HepG2 (cell line): ENCODE measurements around the gene GRAMD1A. TPM values are rescaled to one million over a fixed set of nuclear protein-coding genes. Genes with fewer than 3 reads are reported as not detected.
A peak's percentile ranks its signal among the peaks of the same experiment; 100 is the strongest.

Source experiments
- BCL6 ChIP-seq: IDR thresholded peaks from 2 replicates; pipeline ENCODE4 v1.6.1; 2016; ENCODE audit warnings: missing genetic modification reagents, missing compliant biosample characterization
- CEBPG ChIP-seq: IDR thresholded peaks from 2 replicates; pipeline ENCODE4 v1.6.1; 2016
- CREB1 ChIP-seq, 2 experiments: fragments of 450-650 bp in 1 of 2; IDR thresholded peaks; 2 replicates each; pipeline ENCODE4 v1.6.1; 2016 to 2017; ENCODE audit warnings: control low read depth in 1 of 2, mild to moderate bottlenecking in 1 of 2, missing compliant biosample characterization in 1 of 2, missing genetic modification characterization in 1 of 2
- FOXA3 ChIP-seq: IDR thresholded peaks from 2 replicates; pipeline ENCODE4 v1.6.1; 2016; ENCODE audit warnings: missing genetic modification reagents, missing compliant biosample characterization
- GABPA ChIP-seq, 2 experiments: IDR thresholded peaks; 2 replicates each; pipeline ENCODE4 v1.6.1; 2011 to 2016; ENCODE audit warnings: low read depth in 2 of 2, low read length in 1 of 2, missing biosample characterization in 1 of 2, missing genetic modification characterization in 1 of 2
- PHF5A ChIP-seq: IDR thresholded peaks from one replicate; pipeline ENCODE4 v1.6.1; 2018; ENCODE audit warnings: low read depth, missing genetic modification reagents; ENCODE audit not compliant: unreplicated experiment
- SMARCC2 ChIP-seq: fragments of 450-650 bp; IDR thresholded peaks from 2 replicates; pipeline ENCODE4 v1.6.1; 2017; ENCODE audit warnings: antibody characterized with exemption, mild to moderate bottlenecking
- YEATS2 ChIP-seq: sonication (generic); formaldehyde crosslinking; IDR thresholded peaks from 2 replicates; pipeline ENCODE4 v1.4.0; 2020; ENCODE audit warnings: missing genetic modification reagents, borderline replicate concordance
- ZBTB38 ChIP-seq: sonication (generic); formaldehyde crosslinking; IDR thresholded peaks from 2 replicates; pipeline ENCODE4 v1.5.1; 2020; ENCODE audit warnings: mild to moderate bottlenecking, missing genetic modification reagents
- ZFY ChIP-seq: sonication (generic); formaldehyde crosslinking; IDR thresholded peaks from 2 replicates; pipeline ENCODE4 v1.4.0; 2020; ENCODE audit warnings: missing genetic modification reagents
- ZNF496 ChIP-seq: sonication (generic); formaldehyde crosslinking; IDR thresholded peaks from 2 replicates; pipeline ENCODE4 v1.8.1; 2023; ENCODE audit warnings: mild to moderate bottlenecking, moderate library complexity, missing genetic modification reagents; ENCODE audit not compliant: insufficient replicate concordance
- ZNF572 ChIP-seq: sonication (generic); formaldehyde crosslinking; IDR thresholded peaks from 2 replicates; pipeline ENCODE4 v1.5.1; 2020; ENCODE audit warnings: mild to moderate bottlenecking, missing genetic modification reagents
- ZNF891 ChIP-seq: sonication (generic); formaldehyde crosslinking; IDR thresholded peaks from 2 replicates; pipeline ENCODE4 v1.5.0; 2020; ENCODE audit warnings: mild to moderate bottlenecking, missing genetic modification reagents
- polyA plus RNA-seq, 8 experiments: library from polyadenylated mRNA; depleted of rRNA in 3 of 8; stranded (reverse) in 7 of 8; unstranded in 1 of 8; fragments of >200 nt; fragmentation: Illumina TruSeq in 4 of 8; extraction: Trizol in 4 of 8; gene quantifications; 2 replicates each; pipeline versions ENCODE4 v1.2.1 to v1.2.3, GENCODE V29; 2011 to 2016; ENCODE audit warnings: low read depth in 4 of 8, missing spikeins in 1 of 8, mixed read lengths in 1 of 8; ENCODE audit not compliant: insufficient read depth in 1 of 8
- total RNA-seq, 5 experiments: library from RNA; depleted of rRNA; stranded (reverse); fragments of >200 nt; fragmentation: Illumina TruSeq; extraction: Trizol; gene quantifications; 2 replicates each; pipeline ENCODE4 v1.2.3, GENCODE V29; 2016; ENCODE audit warnings: low read depth in 1 of 5
- TF ChIP-seq, protein P1 (sequence below): sonication (generic); formaldehyde crosslinking; IDR thresholded peaks from 2 replicates; pipeline ENCODE4 v1.8.1; 2023; ENCODE audit warnings: mild to moderate bottlenecking, inconsistent platforms, moderate library complexity, missing genetic modification reagents, borderline replicate concordance
- TF ChIP-seq, protein P2 (sequence below): sonication (generic); formaldehyde crosslinking; IDR thresholded peaks from 2 replicates; pipeline ENCODE4 v1.4.0; 2020; ENCODE audit warnings: mild to moderate bottlenecking, missing genetic modification reagents
- TF ChIP-seq, protein P3 (sequence below): IDR thresholded peaks from 2 replicates; pipeline ENCODE4 v1.6.1; 2012; ENCODE audit warnings: low read length, improper control_type of control experiment

Gene GRAMD1A
- total and polyA plus RNA-seq, 2 of the 13 experiments (the other 11 are each of a cell fraction or from before 2014, with no cell fraction given): 14.7 to 181 TPM

DNA sequence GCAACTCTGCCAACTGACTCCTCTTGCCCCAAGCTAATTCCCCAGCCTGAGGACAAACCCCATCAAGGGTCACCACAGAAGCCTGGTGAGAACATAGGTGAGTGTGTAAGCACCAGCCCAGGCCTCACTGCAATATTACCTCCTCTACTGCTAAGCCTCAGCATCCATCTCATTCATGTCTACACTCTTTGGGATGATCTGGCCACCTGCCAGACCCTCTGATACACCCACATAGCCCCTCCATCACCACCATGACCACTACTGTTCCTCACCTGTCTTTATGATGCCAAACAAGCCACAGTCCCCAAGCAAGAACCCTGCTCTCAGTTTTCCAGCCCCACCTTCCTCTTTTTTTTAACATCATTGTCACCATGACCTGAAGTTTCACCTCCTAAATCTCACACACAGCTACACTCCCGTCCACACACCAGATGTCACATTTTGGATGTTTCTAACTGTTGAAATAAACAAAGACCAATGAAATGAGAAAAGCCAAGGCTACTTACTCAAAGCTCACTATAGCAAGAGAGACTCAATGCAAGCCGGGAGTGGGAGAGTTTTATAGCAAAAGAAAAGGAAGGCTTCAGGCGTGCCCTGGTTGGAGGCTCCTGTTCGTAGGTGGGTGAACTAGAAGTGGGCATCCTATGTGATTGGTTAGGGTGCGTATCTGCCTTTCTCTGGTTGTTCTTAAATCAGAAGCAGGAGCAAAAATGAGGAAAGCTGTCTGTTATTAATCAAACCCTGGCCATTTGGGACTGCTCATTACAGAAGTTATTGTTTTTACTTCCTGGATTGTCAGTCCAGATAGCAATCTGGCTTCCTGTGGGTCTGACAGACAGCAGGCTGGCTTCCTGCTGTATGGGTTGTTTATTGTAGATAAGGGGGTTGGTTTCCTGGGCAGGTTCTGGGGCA lies 38.1 kb upstream of the GRAMD1A start (continued):
- TF ChIP-seq ZFY (CRISPR knock-in tag) (no peak), ZNF496 (CRISPR knock-in tag) (no peak), ZBTB38 (CRISPR knock-in tag) (no peak), BCL6 (CRISPR knock-in tag) (peak; percentile 83), ZNF572 (CRISPR knock-in tag) (no peak), ZNF891 (CRISPR knock-in tag) (no peak), PHF5A (CRISPR knock-in tag) (no peak), FOXA3 (CRISPR knock-in tag) (peak; percentile 80), YEATS2 (CRISPR knock-in tag) (no peak), SMARCC2 (no peak), CEBPG (peak; percentile 18; the same call in 1 of the 2 replicates), CREB1 (IDR thresholded peaks at IDR 0.05) (no peak), CREB1 (CRISPR knock-in tag; IDR thresholded peaks at IDR 0.05) (no peak), GABPA (IDR thresholded peaks at IDR 0.05; ENCODE audit: low read depth, low read length) (peak; percentile 35; the same call in 1 of the 2 replicates), GABPA (CRISPR knock-in tag; IDR thresholded peaks at IDR 0.05; ENCODE audit: low read depth) (peak; percentile 88)
- TF ChIP-seq, protein P1, sequence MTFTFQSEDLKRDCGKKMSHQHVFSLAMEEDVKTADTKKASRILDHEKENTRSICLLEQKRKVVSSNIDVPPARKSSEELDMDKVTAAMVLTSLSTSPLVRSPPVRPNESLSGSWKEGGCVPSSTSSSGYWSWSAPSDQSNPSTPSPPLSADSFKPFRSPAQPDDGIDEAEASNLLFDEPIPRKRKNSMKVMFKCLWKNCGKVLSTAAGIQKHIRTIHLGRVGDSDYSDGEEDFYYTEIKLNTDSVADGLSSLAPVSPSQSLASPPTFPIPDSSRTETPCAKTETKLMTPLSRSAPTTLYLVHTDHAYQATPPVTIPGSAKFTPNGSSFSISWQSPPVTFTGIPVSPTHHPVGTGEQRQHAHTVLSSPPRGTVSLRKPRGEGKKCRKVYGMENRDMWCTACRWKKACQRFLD (CRISPR knock-in tag): no peak
- TF ChIP-seq, protein P2, sequence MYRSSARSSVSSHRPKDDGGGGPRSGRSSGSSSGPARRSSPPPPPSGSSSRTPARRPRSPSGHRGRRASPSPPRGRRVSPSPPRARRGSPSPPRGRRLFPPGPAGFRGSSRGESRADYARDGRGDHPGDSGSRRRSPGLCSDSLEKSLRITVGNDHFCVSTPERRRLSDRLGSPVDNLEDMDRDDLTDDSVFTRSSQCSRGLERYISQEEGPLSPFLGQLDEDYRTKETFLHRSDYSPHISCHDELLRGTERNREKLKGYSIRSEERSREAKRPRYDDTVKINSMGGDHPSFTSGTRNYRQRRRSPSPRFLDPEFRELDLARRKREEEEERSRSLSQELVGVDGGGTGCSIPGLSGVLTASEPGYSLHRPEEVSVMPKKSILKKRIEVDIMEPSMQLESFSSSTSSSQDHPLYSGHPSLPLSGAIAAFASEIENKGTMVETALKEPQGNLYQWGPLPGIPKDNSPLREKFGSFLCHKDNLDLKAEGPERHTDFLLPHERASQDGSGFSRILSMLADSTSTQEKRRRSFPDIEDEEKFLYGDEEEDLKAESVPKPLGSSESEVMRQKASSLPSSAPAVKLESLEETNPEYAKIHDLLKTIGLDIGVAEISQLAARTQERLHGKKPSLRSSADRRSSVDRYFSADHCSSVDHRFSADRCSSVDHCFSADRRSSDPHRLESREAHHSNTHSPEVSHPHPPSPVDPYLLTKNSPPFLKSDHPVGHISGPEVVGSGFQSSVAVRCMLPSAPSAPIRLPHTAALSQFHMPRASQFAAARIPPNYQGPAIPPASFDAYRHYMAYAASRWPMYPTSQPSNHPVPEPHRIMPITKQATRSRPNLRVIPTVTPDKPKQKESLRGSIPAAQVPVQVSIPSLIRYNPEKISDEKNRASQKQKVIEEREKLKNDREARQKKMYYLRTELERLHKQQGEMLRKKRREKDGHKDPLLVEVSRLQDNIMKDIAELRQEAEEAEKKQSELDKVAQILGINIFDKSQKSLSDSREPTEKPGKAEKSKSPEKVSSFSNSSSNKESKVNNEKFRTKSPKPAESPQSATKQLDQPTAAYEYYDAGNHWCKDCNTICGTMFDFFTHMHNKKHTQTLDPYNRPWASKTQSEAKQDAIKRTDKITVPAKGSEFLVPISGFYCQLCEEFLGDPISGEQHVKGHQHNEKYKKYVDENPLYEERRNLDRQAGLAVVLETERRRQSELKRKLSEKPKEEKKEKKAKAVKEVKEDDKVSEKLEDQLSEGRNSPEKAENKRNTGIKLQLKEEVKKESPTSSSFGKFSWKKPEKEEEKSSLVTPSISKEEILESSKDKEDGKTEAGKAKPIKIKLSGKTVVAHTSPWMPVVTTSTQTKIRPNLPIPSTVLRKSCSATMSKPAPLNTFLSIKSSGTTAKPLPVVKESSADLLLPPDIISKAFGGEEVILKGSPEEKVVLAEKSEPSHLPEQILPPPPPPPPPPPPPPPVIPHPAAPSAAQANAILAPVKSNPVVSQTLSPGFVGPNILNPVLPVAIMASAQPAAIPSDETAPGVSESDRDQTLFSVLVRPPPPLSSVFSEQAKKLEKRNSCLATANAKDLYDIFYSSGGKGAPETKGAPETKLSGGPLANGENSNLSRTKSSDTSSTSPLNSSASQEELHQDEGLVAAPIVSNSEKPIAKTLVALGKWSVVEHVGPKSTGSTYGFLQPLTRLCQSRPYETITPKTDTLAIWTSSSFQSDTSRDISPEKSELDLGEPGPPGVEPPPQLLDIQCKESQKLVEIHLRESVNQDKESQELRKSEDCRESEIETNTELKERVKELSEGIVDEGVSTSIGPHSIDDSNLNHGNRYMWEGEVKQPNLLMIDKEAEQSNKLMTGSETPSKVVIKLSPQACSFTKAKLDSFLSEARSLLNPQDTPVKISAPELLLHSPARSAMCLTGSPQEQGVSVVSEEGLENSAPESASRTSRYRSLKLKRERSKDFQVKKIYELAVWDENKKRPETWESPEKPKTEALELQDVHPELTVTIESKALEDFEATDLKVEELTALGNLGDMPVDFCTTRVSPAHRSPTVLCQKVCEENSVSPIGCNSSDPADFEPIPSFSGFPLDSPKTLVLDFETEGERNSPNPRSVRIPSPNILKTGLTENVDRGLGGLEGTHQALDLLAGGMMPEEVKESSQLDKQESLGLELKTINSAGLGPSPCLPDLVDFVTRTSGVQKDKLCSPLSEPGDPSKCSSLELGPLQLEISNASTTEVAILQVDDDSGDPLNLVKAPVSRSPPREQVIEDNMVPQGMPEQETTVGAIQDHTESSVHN (CRISPR knock-in tag): no peak
- TF ChIP-seq, protein P3, sequence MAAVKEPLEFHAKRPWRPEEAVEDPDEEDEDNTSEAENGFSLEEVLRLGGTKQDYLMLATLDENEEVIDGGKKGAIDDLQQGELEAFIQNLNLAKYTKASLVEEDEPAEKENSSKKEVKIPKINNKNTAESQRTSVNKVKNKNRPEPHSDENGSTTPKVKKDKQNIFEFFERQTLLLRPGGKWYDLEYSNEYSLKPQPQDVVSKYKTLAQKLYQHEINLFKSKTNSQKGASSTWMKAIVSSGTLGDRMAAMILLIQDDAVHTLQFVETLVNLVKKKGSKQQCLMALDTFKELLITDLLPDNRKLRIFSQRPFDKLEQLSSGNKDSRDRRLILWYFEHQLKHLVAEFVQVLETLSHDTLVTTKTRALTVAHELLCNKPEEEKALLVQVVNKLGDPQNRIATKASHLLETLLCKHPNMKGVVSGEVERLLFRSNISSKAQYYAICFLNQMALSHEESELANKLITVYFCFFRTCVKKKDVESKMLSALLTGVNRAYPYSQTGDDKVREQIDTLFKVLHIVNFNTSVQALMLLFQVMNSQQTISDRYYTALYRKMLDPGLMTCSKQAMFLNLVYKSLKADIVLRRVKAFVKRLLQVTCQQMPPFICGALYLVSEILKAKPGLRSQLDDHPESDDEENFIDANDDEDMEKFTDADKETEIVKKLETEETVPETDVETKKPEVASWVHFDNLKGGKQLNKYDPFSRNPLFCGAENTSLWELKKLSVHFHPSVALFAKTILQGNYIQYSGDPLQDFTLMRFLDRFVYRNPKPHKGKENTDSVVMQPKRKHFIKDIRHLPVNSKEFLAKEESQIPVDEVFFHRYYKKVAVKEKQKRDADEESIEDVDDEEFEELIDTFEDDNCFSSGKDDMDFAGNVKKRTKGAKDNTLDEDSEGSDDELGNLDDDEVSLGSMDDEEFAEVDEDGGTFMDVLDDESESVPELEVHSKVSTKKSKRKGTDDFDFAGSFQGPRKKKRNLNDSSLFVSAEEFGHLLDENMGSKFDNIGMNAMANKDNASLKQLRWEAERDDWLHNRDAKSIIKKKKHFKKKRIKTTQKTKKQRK: no peak
